Sigmoid colon (tissue), 3 donors: ENCODE results near the gene PARP3.

ENCODE experiments used
- CTCF ChIP-seq, 4 experiments: fragments of 450-650 bp in 3 of 4; fragments of 200-600 bp in 1 of 4; IDR thresholded peaks; one replicate each; pipeline ENCODE4 v1.5.1; 2016 to 2019; ENCODE audit warnings: antibody characterized with exemption in 4 of 4, mild to moderate bottlenecking in 3 of 4, moderate library complexity in 2 of 4
- POLR2A ChIP-seq, 2 donors: fragments of 450-650 bp; IDR thresholded peaks; one replicate each; pipeline ENCODE4 v1.6.1; 2016; ENCODE audit warnings: antibody characterized with exemption in 2 of 2, mild to moderate bottlenecking in 2 of 2, moderate library complexity in 2 of 2

- TF ChIP-seq POLR2A (IDR thresholded peaks at IDR 0.05): no peak
- no peak for TF ChIP-seq CTCF (IDR thresholded peaks at IDR 0.05)
These were observed 44.8 kb upstream of the PARP3 start for GRCh38 chr3:51897391-51897790.
